H1 (cell line): ENCODE results near the gene TBC1D17. TPM values are rescaled to one million over a fixed set of nuclear protein-coding genes. Genes with fewer than 3 reads are reported as not detected.

Experiments used
- CTCF ChIA-PET: fragments of 300-600 bp; sonication (Branson Sonifier 250); formaldehyde crosslinking; loops from one replicate; lab custom pipeline; 2021; ENCODE audit not compliant: partially characterized antibody; lab: Charles Lee
- POLR2A ChIA-PET: fragments of 300-600 bp; sonication (Branson Sonifier 250); formaldehyde crosslinking; loops from one replicate; lab custom pipeline; 2021; ENCODE audit warnings: inconsistent platforms; ENCODE audit not compliant: partially characterized antibody; lab: Charles Lee
- DNase-seq, 2 experiments: peaks; one replicate each; pipeline versions ENCODE4 v3.0.0 to v3.0.0-alpha.2; 2010 to 2022; ENCODE audit warnings: low spot score in 2 of 2, low read depth in 1 of 2, mixed read lengths in 1 of 2
- FAIRE-seq: peaks from 2 replicates; lab custom pipeline; 2011; peaks lifted over from hg19 to GRCh38; lab: Jason Lieb, UNC
- H2AFZ ChIP-seq: 2 replicates; pipeline ENCODE4 v1.8.1; 2012; ENCODE audit warnings: low read length, inconsistent platforms
- H2AK5ac ChIP-seq: 2 replicates; pipeline ENCODE4 v1.6.1; 2013; ENCODE audit warnings: low read depth, low read length
- H2BK120ac ChIP-seq: replicated peaks from 2 replicates; pipeline ENCODE3; 2013; ENCODE audit warnings: low read depth, low read length, inconsistent platforms
- H2BK12ac ChIP-seq: 2 replicates; pipeline ENCODE4 v1.6.1; 2013; ENCODE audit warnings: low read depth, low read length
- H2BK15ac ChIP-seq: 2 replicates; pipeline ENCODE4 v1.6.1; 2013; ENCODE audit warnings: low read length
- H2BK20ac ChIP-seq: 2 replicates; pipeline ENCODE4 v1.6.1; 2013; ENCODE audit warnings: low read length
- H2BK5ac ChIP-seq: 2 replicates; pipeline ENCODE4 v1.6.1; 2013; ENCODE audit warnings: low read depth, low read length
- H3K14ac ChIP-seq: 2 replicates; pipeline ENCODE4 v1.6.1; 2013; ENCODE audit warnings: inconsistent platforms; ENCODE audit not compliant: insufficient read length
- H3K18ac ChIP-seq: 2 replicates; pipeline ENCODE4 v1.6.1; 2013; ENCODE audit warnings: low read length; ENCODE audit errors: extremely low read depth
- H3K23ac ChIP-seq: 2 replicates; pipeline ENCODE4 v1.6.1; 2013; ENCODE audit warnings: inconsistent platforms; ENCODE audit not compliant: insufficient read length
- H3K23me2 ChIP-seq: 2 replicates; pipeline ENCODE4 v1.6.1; 2013; ENCODE audit warnings: low read depth, low read length
- H3K27ac ChIP-seq: 2 replicates; pipeline ENCODE4 v1.6.1; 2011; ENCODE audit warnings: low read depth, low read length, inconsistent platforms
- H3K27me3 ChIP-seq, 4 experiments: replicated peaks in 1 of 4; 1 replicate in 1 of 4; 2 replicates in 3 of 4; pipeline versions ENCODE4 v1.6.1 to v1.8.1; 2011 to 2013; ENCODE audit warnings: low read length in 3 of 4, mild to moderate bottlenecking in 3 of 4, inconsistent platforms in 2 of 4, mixed read lengths in 2 of 4, moderate library complexity in 1 of 4; ENCODE audit not compliant: control insufficient read depth in 3 of 4, insufficient read depth in 3 of 4; ENCODE audit errors: extremely low read depth in 1 of 4
- H3K36me3 ChIP-seq, 4 experiments: 2 replicates each; pipeline versions ENCODE4 v1.6.1 to v1.8.1; 2011 to 2013; ENCODE audit warnings: mild to moderate bottlenecking in 4 of 4, low read length in 3 of 4, moderate library complexity in 2 of 4, control low read depth in 1 of 4, inconsistent platforms in 1 of 4; ENCODE audit not compliant: insufficient read depth in 4 of 4, control insufficient read depth in 2 of 4
- H3K4ac ChIP-seq: replicated peaks from 2 replicates; pipeline ENCODE3; 2013; ENCODE audit warnings: low read length, low read depth, mixed read lengths, inconsistent platforms; ENCODE audit not compliant: insufficient read length
- H3K4me1 ChIP-seq, 4 experiments: replicated peaks in 1 of 4; 1 replicate in 1 of 4; 2 replicates in 3 of 4; pipeline versions ENCODE4 v1.6.1 to v1.8.1; 2011 to 2013; ENCODE audit warnings: low read length in 3 of 4, inconsistent platforms in 2 of 4, mixed read lengths in 1 of 4; ENCODE audit not compliant: insufficient read depth in 4 of 4, control insufficient read depth in 3 of 4
- H3K4me2 ChIP-seq, 2 experiments: 2 replicates each; pipeline versions ENCODE4 v1.6.1 to v1.8.1; 2011 to 2013; ENCODE audit warnings: low read depth in 2 of 2, low read length in 2 of 2, control low read depth in 1 of 2, inconsistent platforms in 1 of 2, mild to moderate bottlenecking in 1 of 2; ENCODE audit not compliant: insufficient read depth in 1 of 2
- H3K4me3 ChIP-seq, 4 experiments: fragments of 200-600, 300-600 bp in 1 of 4; sonication (generic), shearing (Covaris generic), sonication (Bioruptor Twin) in 1 of 4; 2 replicates each; pipeline versions ENCODE4 v1.5.1 to v1.8.1; 2011 to 2016; ENCODE audit warnings: low read length in 4 of 4, low read depth in 3 of 4, control low read depth in 2 of 4, inconsistent platforms in 2 of 4, mild to moderate bottlenecking in 2 of 4, mixed read lengths in 1 of 4, moderate library complexity in 1 of 4; ENCODE audit not compliant: insufficient read depth in 2 of 4; ENCODE audit errors: extremely low read depth in 1 of 4
- H3K56ac ChIP-seq: replicated peaks from 2 replicates; pipeline ENCODE3; 2013; ENCODE audit warnings: low read depth, mild to moderate bottlenecking, mixed read lengths, low read length, inconsistent platforms; ENCODE audit not compliant: insufficient read length
- H3K79me1 ChIP-seq: 2 replicates; pipeline ENCODE4 v1.6.1; 2013; ENCODE audit warnings: low read depth, low read length, control low read depth
- H3K79me2 ChIP-seq, 2 experiments: 2 replicates each; pipeline versions ENCODE4 v1.6.1 to v1.8.1; 2012 to 2013; ENCODE audit warnings: low read length in 2 of 2, mild to moderate bottlenecking in 2 of 2, inconsistent platforms in 1 of 2; ENCODE audit not compliant: insufficient read depth in 2 of 2, control insufficient read depth in 1 of 2
- H3K9ac ChIP-seq, 4 experiments: replicated peaks in 1 of 4; 1 replicate in 1 of 4; 2 replicates in 3 of 4; pipeline versions ENCODE4 v1.6.1 to v1.8.1; 2011 to 2013; ENCODE audit warnings: low read depth in 3 of 4, low read length in 3 of 4, control low read depth in 2 of 4, mild to moderate bottlenecking in 2 of 4, moderate library complexity in 2 of 4, inconsistent platforms in 1 of 4; ENCODE audit errors: extremely low read depth in 1 of 4
- H3K9me3 ChIP-seq, 2 experiments: 2 replicates each; pipeline versions ENCODE4 v1.6.1 to v1.8.1; 2012 to 2013; ENCODE audit warnings: mild to moderate bottlenecking in 2 of 2, moderate library complexity in 2 of 2, control low read depth in 1 of 2, inconsistent platforms in 1 of 2, low read depth in 1 of 2, low read length in 1 of 2, mixed read lengths in 1 of 2; ENCODE audit not compliant: insufficient read depth in 2 of 2
- H4K20me1 ChIP-seq, 2 experiments: replicated peaks in 1 of 2; 2 replicates each; pipeline versions ENCODE3 to v1.8.1; 2011 to 2013; ENCODE audit warnings: inconsistent platforms in 2 of 2, low read length in 2 of 2, mild to moderate bottlenecking in 1 of 2; ENCODE audit not compliant: insufficient read depth in 2 of 2, control insufficient read depth in 1 of 2
- H4K5ac ChIP-seq: 2 replicates; pipeline ENCODE4 v1.6.1; 2013; ENCODE audit warnings: low read length, low read depth, mixed read lengths, inconsistent platforms; ENCODE audit not compliant: insufficient read length
- H4K8ac ChIP-seq: 2 replicates; pipeline ENCODE4 v1.8.0; 2013; ENCODE audit warnings: mild to moderate bottlenecking, moderate library complexity, low read length, inconsistent platforms; ENCODE audit not compliant: insufficient read depth; ENCODE audit errors: extremely low read depth
- H4K91ac ChIP-seq: replicated peaks from 2 replicates; pipeline ENCODE3; 2013; ENCODE audit warnings: low read length, mixed read lengths, inconsistent platforms; ENCODE audit not compliant: insufficient read length
- WGBS, 2 experiments: shearing (Covaris generic) in 1 of 2; methylation state at CpG; one replicate each; pipeline versions ENCODE4 v1.1.6 to v1.1.7; 2013 to 2015; ENCODE audit warnings: low lambda C conversion rate in 2 of 2, mixed read lengths in 2 of 2, inconsistent platforms in 1 of 2, low coverage in 1 of 2, missing lambda C conversion rate in 1 of 2; ENCODE audit not compliant: insufficient replicate concordance in 2 of 2, insufficient coverage in 1 of 2, insufficient read length in 1 of 2; ENCODE audit errors: extremely low coverage in 1 of 2, missing lambda C conversion rate in 1 of 2; 5-methylcytosine and 5-hydroxymethylcytosine counted together
- polyA plus RNA-seq, 7 experiments: library from polyadenylated mRNA; depleted of rRNA in 3 of 7; stranded (reverse) in 5 of 7; unstranded in 2 of 7; fragments of >200 nt in 5 of 7; fragments of 200-250 nt in 2 of 7; gene quantifications; 1 replicate in 5 of 7; 2 replicates in 1 of 7; 4 replicates in 1 of 7; pipeline versions ENCODE4 v1.2.1 to v1.2.3, GENCODE V29; 2011 to 2013; ENCODE audit warnings: missing spikeins in 2 of 7, mixed read lengths in 2 of 7
- total RNA-seq: library from RNA; stranded (reverse); fragmentation: NEBNext Ultra II Directional; extraction: Animal tissue kit (Norgen Biotek cat#: 25700); gene quantifications from 2 replicates; pipeline ENCODE4 v1.2.1, GENCODE V29; 2021

Gene TBC1D17
- total and polyA plus RNA-seq, 2 of the 8 experiments (the other 6 are each of a cell fraction or from before 2014, with no cell fraction given) = 30.3 to 44.9 TPM

DNA sequence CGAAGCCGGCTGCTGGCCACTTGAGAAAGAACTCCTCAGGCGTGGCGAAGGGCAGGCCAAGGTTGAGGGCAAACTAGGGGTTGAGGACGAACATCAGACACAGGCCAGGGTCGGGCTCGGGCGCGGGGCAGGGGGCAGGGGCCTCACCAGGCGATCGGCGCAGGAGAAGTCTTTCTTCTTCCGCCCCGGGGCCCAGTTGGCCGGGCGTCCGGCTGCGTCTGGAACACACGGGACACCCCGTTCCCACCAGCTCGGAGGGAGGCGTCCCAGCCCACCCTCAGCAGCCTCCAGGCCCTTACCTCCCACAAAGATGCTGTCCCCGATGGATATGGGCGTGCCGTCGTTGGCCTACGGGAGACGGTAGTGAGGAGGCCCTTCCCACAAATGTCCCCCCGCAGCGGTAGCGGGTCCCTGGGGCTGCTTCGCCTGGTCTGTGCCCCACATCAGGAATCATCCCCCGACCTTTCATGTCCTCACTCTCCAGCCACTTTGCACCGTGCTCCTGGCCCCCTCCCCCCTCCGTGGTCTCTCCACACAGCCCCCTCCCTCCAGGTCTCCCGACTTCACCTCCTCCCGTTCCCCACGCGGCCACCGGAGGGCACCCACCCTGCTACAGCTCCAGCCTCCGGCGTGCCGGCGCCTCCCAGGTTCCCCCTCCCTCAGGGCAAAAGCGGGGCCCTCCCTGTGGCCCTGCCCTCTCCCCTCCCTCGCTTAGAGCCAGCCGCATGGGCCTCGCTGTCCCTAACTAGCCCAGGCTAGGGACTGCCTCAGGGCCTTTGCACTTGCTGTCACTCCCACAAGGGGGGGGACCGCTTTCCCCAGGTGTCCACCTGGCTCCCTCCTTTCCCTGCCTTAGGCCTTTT is 14.9 kb upstream of the TBC1D17 start:
- H4K5ac ChIP-seq = no peak overlapping the region
- H3K9ac ChIP-seq = no peak overlapping the region
- H2BK5ac ChIP-seq = peak overlapping the region; percentile 55
- no peak overlapping the region for H3K4me2 ChIP-seq
- H4K91ac ChIP-seq = no peak overlapping the region
- no peak overlapping the region for H2BK120ac ChIP-seq
- peak; percentile 62 to 94 for DNase-seq
- H4K8ac ChIP-seq = 0 out of 2 replicates have a peak overlapping the region, but pooled peaks have one; percentile 28
- peaks cover 8% of the 10 kb centered on the region for H3K23me2 ChIP-seq
- H3K36me3 ChIP-seq = peaks cover 25 to 60% (median 46%) of the 10 kb centered on the region in 4 experiments
- H3K14ac ChIP-seq = no peak overlapping the region
- H2AFZ ChIP-seq = no peak overlapping the region
- H2BK15ac ChIP-seq = no peak overlapping the region
- H3K56ac ChIP-seq = no peak overlapping the region
- peaks cover 12% of the 10 kb centered on the region for H3K79me1 ChIP-seq
- H3K23ac ChIP-seq = no peak overlapping the region
- H3K27ac ChIP-seq = no peak overlapping the region
- FAIRE-seq = no peak
- peaks cover 0 to 27% of the 10 kb centered on the region in 2 experiments; a peak in 2 of 4 replicates for H3K79me2 ChIP-seq
- H4K20me1 ChIP-seq = peaks cover 26 to 39% of the 10 kb centered on the region in 2 experiments
- no peak overlapping the region for H2BK20ac ChIP-seq
- H3K27me3 ChIP-seq = no peaks in the 10 kb centered on the region
- H2AK5ac ChIP-seq = no peak overlapping the region
- 92% methylated on average over 18 of the region's 49 CpGs; no CpG with 5 or more reads in 1 of the 2 experiments for WGBS, 2 experiments
- 0 out of 2 replicates have a peak overlapping the region, but pooled peaks have one; percentile 27 for H2BK12ac ChIP-seq
- H3K4ac ChIP-seq = no peak overlapping the region
- CTCF ChIA-PET = interaction anchor here (0.6 to 3.4 kb wide), 12 partner anchors 8 to 1125 kb away, joined by 3 to 13 read pairs (median 3); no protein-coding TSS in a partner anchor
- no peak overlapping the region for H3K18ac ChIP-seq
- POLR2A ChIA-PET = interaction anchor here (0.7 to 12.4 kb wide), 10 partner anchors 9 to 293 kb away, joined by 3 to 247 read pairs (median 6); partner anchors contain the start of genes AKT1S1, PTOV1 and TBC1D17
- peaks cover 0 to 16% (median 4%) of the 10 kb centered on the region in 4 experiments; a peak in 5 of 7 replicates for H3K4me1 ChIP-seq
- no peak overlapping the region for H3K4me3 ChIP-seq
- no peaks in the 10 kb centered on the region for H3K9me3 ChIP-seq
